GM12878 (cell line): Measurements from ENCODE around the gene ANKMY1. TPM values are rescaled to one million over a fixed set of nuclear protein-coding genes. Genes with fewer than 3 reads are reported as not detected.

Source experiments
- ATAC-seq: fragments of 200-7000 bp; cut with Tn5 transposase; 3 replicates; pipeline ENCODE4 v1.9.1; 2020; ENCODE audit warnings: mild to moderate bottlenecking, moderate library complexity
- BruUV-seq: library from RNA; stranded (reverse); fragments of 400-500 nt; replicated peaks from 2 replicates; lab custom pipeline; 2021; lab: Mats Ljungman, UMichigan
- CTCF ChIA-PET: fragments of 300-600 bp; sonication (Branson Sonifier 250); formaldehyde crosslinking; extraction: SDS; loops from one replicate; lab custom pipeline; 2021; ENCODE audit warnings: inconsistent platforms; lab: Yijun Ruan, JAX
- POLR2A ChIA-PET: fragments of 350-600 bp; formaldehyde crosslinking; extraction: SDS; loops from one replicate; lab custom pipeline; 2021; ENCODE audit warnings: inconsistent platforms; lab: Charles Lee
- RAD21 ChIA-PET: fragments of 300-600 bp; sonication (Branson Sonifier 250); formaldehyde crosslinking; loops from one replicate; lab custom pipeline; 2023; ENCODE audit warnings: antibody characterized with exemption; ENCODE audit not compliant: unreplicated experiment; lab: Charles Lee
- SMC1A ChIA-PET: fragments of 300-600 bp; sonication (Branson Sonifier 250); formaldehyde crosslinking; loops from one replicate; lab custom pipeline; 2023; ENCODE audit not compliant: unreplicated experiment, uncharacterized antibody; lab: Charles Lee
- DNase-seq: peaks from one replicate; pipeline ENCODE4 v3.0.0-alpha.2; 2011; ENCODE audit warnings: low read depth, low spot score
- FAIRE-seq: peaks from 3 replicates; lab custom pipeline; 2011; peaks lifted over from hg19 to GRCh38; lab: Jason Lieb, UNC
- H2AFZ ChIP-seq: 2 replicates; pipeline ENCODE4 v1.6.0; 2011; ENCODE audit warnings: low read depth, low read length, control low read depth; ENCODE audit not compliant: control insufficient read depth
- H3K27ac ChIP-seq: 2 replicates; pipeline ENCODE4 v1.5.1; 2011; ENCODE audit warnings: control low read depth; ENCODE audit not compliant: control insufficient read depth, insufficient read depth
- H3K27me3 ChIP-seq, 2 experiments: replicated peaks in 1 of 2; 2 replicates each; pipeline versions ENCODE4 v1.6.0 to v1.6.1; 2011; ENCODE audit warnings: low read length in 1 of 2; ENCODE audit not compliant: control insufficient read depth in 2 of 2, insufficient read depth in 2 of 2
- H3K36me3 ChIP-seq, 2 experiments: 2 replicates each; pipeline ENCODE4 v1.5.1; 2011; ENCODE audit warnings: low read length in 1 of 2; ENCODE audit not compliant: control insufficient read depth in 2 of 2, insufficient read depth in 2 of 2
- H3K4me1 ChIP-seq: 2 replicates; pipeline ENCODE4 v1.6.1; 2011; ENCODE audit warnings: mild to moderate bottlenecking, low read length, moderate library complexity, mixed read lengths; ENCODE audit not compliant: control insufficient read depth, insufficient read depth
- H3K4me2 ChIP-seq: 2 replicates; pipeline ENCODE4 v1.6.0; 2011; ENCODE audit warnings: control low read depth; ENCODE audit not compliant: control insufficient read depth, insufficient read depth
- H3K4me3 ChIP-seq: fragments of 200-600 bp; sonication (generic); 2 replicates; pipeline ENCODE4 v1.5.1; 2016
- H3K79me2 ChIP-seq: 2 replicates; pipeline ENCODE4 v1.6.0; 2011; ENCODE audit warnings: low read length; ENCODE audit not compliant: control insufficient read depth, insufficient read depth
- H3K9ac ChIP-seq: 2 replicates; pipeline ENCODE4 v1.8.0; 2011; ENCODE audit warnings: low read length, control low read depth, mixed read lengths; ENCODE audit not compliant: control insufficient read depth, insufficient read depth
- H3K9me3 ChIP-seq: replicated peaks from 3 replicates; pipeline ENCODE4 v1.5.1; 2011; ENCODE audit warnings: mild to moderate bottlenecking, low read length; ENCODE audit not compliant: control insufficient read depth, insufficient read depth
- H4K20me1 ChIP-seq: 2 replicates; pipeline ENCODE4 v1.6.0; 2011; ENCODE audit not compliant: control insufficient read depth, insufficient read depth
- BMI1 ChIP-seq: fragments of 450-650 bp; IDR thresholded peaks from 2 replicates; pipeline ENCODE4 v1.6.1; 2016; ENCODE audit warnings: mild to moderate bottlenecking, moderate library complexity, borderline replicate concordance
- BRCA1 ChIP-seq: IDR thresholded peaks from 2 replicates; pipeline ENCODE4 v1.6.1; 2011; ENCODE audit warnings: low read depth, low read length, improper control_type of control experiment
- CBFB ChIP-seq: IDR thresholded peaks from 2 replicates; pipeline ENCODE4 v1.6.1; 2016; ENCODE audit warnings: antibody characterized with exemption, low read depth
- CBX3 ChIP-seq: fragments of 200-600 bp; sonication (generic); IDR thresholded peaks from 2 replicates; pipeline ENCODE4 v1.6.1; 2016; ENCODE audit warnings: low read depth, borderline replicate concordance
- CBX5 ChIP-seq: sonication (generic); IDR thresholded peaks from 2 replicates; pipeline ENCODE4 v1.6.1; 2016; ENCODE audit warnings: low read depth, moderate library complexity, mild to moderate bottlenecking, inconsistent platforms
- CREB1 ChIP-seq: IDR thresholded peaks from 2 replicates; pipeline ENCODE4 v1.6.1; 2012; ENCODE audit warnings: low read depth, mild to moderate bottlenecking, inconsistent platforms
- DPF2 ChIP-seq: fragments of 450-650 bp; IDR thresholded peaks from 2 replicates; pipeline ENCODE4 v1.6.1; 2017; ENCODE audit warnings: mild to moderate bottlenecking
- HDGF ChIP-seq: fragments of 450-650 bp; IDR thresholded peaks from 2 replicates; pipeline ENCODE4 v1.6.1; 2016; ENCODE audit warnings: antibody characterized with exemption
- KAT2A ChIP-seq: conservative IDR thresholded peaks from 2 replicates; pipeline ENCODE4 v1.6.1; 2011; ENCODE audit warnings: low read depth, low read length; ENCODE audit not compliant: control insufficient read depth
- MYC ChIP-seq: IDR thresholded peaks from 2 replicates; pipeline ENCODE4 v1.6.1; 2011; ENCODE audit warnings: mild to moderate bottlenecking, low read length, moderate library complexity, inconsistent platforms; ENCODE audit not compliant: insufficient read depth, insufficient replicate concordance, insufficient read length, severe bottlenecking
- NFIC ChIP-seq: IDR thresholded peaks from 2 replicates; pipeline ENCODE4 v1.6.1; 2012; ENCODE audit warnings: low read depth, mild to moderate bottlenecking, inconsistent platforms, low read length, moderate library complexity
- RELA ChIP-seq: fragments of 450-650 bp; IDR thresholded peaks from 2 replicates; pipeline ENCODE4 v1.8.0; 2014; ENCODE audit warnings: borderline replicate concordance; ENCODE audit not compliant: partially characterized antibody
- SREBF2 ChIP-seq: IDR thresholded peaks from 2 replicates; pipeline ENCODE4 v1.6.1; 2012; ENCODE audit warnings: mild to moderate bottlenecking, low read length
- TAF1 ChIP-seq: IDR thresholded peaks from 2 replicates; pipeline ENCODE4 v1.6.1; 2011; ENCODE audit warnings: mild to moderate bottlenecking, low read depth, low read length, borderline replicate concordance
- WGBS: methylation state at CpG from one replicate; pipeline ENCODE4 v1.1.6; 2016; ENCODE audit warnings: low lambda C conversion rate; ENCODE audit not compliant: insufficient replicate concordance, insufficient coverage; ENCODE audit errors: missing lambda C conversion rate; 5-methylcytosine and 5-hydroxymethylcytosine counted together
- in situ Hi-C: fragments of 300-500 bp; cut with MboI; formaldehyde crosslinking; loops from 9 replicates; pipeline ENCODE4 v1.14.3; 2018; ENCODE audit warnings: mixed read lengths
- intact Hi-C: fragments of 100-400 bp; cut with micrococcal nuclease; formaldehyde crosslinking; loops from one replicate; pipeline ENCODE4 v1.14.2; 2022; ENCODE audit not compliant: unreplicated experiment
- polyA plus RNA-seq, 11 experiments: library from polyadenylated mRNA; depleted of rRNA in 4 of 11; unstranded in 6 of 11; stranded (reverse) in 5 of 11; fragments of >200 nt; fragmentation: Nextera tagmentation in 4 of 11; fragmentation: Illumina TruSeq in 1 of 11; extraction: Ambion mirVana in 4 of 11; extraction: Trizol in 1 of 11; gene quantifications; 1 replicate in 1 of 11; 2 replicates in 10 of 11; pipeline versions ENCODE4 v1.2.1 to v1.2.3, GENCODE V29; 2011 to 2016; ENCODE audit warnings: inconsistent platforms in 2 of 11, missing spikeins in 2 of 11, low read depth in 1 of 11
- total RNA-seq, 4 experiments: library from RNA; depleted of rRNA in 3 of 4; stranded (reverse); fragments of >200 nt in 3 of 4; fragmentation: Illumina TruSeq in 1 of 4; extraction: Trizol in 1 of 4; gene quantifications; 2 replicates each; pipeline versions ENCODE4 v1.2.1 to v1.2.3, GENCODE V29; 2013 to 2021
- TF ChIP-seq, protein P1 (sequence below): fragments of 450-650 bp; IDR thresholded peaks from 2 replicates; pipeline ENCODE4 v1.6.1; 2017; ENCODE audit warnings: mild to moderate bottlenecking, moderate library complexity
- TF ChIP-seq, protein P2 (sequence below): fragments of 450-650 bp; IDR thresholded peaks from 2 replicates; pipeline ENCODE4 v1.6.1; 2017; ENCODE audit warnings: mild to moderate bottlenecking

ANKMY1 gene
- total and polyA plus RNA-seq, 10 of the 15 experiments (the other 5 are each of a cell fraction or from before 2014, with no cell fraction given), result 1.1 to 15.3 (median 11.1) TPM

DNA sequence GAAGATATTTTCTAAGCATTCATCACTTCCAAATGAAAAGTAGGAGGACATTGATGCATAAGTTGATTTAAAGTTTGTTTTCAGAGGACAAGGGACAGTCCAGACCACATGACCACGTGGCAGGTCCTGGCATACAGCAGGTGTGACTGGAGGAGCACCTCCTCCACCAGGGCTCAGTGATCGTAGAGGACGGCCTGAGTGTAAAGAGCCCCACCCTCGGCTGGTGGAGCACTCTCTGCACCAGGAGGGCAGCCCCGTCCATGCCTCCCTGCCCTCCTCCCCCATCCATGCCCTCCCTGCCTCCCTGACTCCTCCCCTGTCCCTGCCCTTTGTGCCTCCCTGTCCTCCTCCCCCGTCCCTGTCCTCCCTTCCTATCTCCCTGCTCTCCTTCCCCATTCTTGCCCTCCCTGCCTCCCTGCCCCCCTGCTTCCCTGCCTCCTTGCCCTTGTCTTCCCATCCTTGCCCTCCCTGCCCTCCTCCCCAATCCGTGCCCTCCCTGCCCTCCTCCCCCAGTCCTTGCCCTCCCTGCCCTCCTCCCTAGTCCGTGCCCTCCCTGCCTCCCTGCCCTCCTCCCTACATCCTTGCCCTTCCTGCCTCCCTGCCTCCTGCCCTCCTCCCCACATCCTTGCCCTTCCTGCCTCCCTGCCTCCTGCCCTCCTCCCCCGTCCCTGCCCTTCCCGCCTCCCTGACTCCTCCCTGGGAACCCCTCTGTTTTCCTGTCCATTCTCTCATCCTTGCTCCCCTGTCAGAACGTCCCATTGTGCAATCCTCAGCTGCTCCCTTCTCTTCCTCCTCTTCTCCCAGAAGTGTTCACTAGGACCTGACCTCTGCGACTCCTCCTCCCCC lies 47.9 kb downstream of the ANKMY1 start:
- ChIA-PET RAD21 (no interaction called here), CTCF (interaction anchor here (1.0 kb wide), 1 partner anchor 14 kb away, joined by 3 read pairs; no protein-coding TSS in a partner anchor), POLR2A (interaction anchor here (0.5 kb wide), 1 partner anchor 39 kb away, joined by 4 read pairs; no protein-coding TSS in a partner anchor), SMC1A (no interaction called here)
- in situ Hi-C loops, result loop anchor here (25.0 kb wide), 1 partner anchor 327 kb away; no protein-coding TSS in a partner anchor
- ATAC-seq, result no peak
- Histone ChIP-seq H4K20me1 (no peaks in the 10 kb centered on the region), H3K27me3 (no peaks in the 10 kb centered on the region), H3K79me2 (no peaks in the 10 kb centered on the region), H3K36me3 (no peaks in the 10 kb centered on the region), H3K4me2 (no peak overlapping the region)
- 72% methylated on average over 5 of the region's 12 CpGs for WGBS
- TF ChIP-seq CBX3 (no peak), TAF1 (no peak), KAT2A (no peak), NFIC (no peak), MYC (no peak), BRCA1 (no peak), SREBF2 (no peak), DPF2 (no peak), CBFB (no peak), RELA (no peak), HDGF (no peak), CREB1 (no peak), CBX5 (no peak), BMI1 (no peak)
- TF ChIP-seq, protein P1, sequence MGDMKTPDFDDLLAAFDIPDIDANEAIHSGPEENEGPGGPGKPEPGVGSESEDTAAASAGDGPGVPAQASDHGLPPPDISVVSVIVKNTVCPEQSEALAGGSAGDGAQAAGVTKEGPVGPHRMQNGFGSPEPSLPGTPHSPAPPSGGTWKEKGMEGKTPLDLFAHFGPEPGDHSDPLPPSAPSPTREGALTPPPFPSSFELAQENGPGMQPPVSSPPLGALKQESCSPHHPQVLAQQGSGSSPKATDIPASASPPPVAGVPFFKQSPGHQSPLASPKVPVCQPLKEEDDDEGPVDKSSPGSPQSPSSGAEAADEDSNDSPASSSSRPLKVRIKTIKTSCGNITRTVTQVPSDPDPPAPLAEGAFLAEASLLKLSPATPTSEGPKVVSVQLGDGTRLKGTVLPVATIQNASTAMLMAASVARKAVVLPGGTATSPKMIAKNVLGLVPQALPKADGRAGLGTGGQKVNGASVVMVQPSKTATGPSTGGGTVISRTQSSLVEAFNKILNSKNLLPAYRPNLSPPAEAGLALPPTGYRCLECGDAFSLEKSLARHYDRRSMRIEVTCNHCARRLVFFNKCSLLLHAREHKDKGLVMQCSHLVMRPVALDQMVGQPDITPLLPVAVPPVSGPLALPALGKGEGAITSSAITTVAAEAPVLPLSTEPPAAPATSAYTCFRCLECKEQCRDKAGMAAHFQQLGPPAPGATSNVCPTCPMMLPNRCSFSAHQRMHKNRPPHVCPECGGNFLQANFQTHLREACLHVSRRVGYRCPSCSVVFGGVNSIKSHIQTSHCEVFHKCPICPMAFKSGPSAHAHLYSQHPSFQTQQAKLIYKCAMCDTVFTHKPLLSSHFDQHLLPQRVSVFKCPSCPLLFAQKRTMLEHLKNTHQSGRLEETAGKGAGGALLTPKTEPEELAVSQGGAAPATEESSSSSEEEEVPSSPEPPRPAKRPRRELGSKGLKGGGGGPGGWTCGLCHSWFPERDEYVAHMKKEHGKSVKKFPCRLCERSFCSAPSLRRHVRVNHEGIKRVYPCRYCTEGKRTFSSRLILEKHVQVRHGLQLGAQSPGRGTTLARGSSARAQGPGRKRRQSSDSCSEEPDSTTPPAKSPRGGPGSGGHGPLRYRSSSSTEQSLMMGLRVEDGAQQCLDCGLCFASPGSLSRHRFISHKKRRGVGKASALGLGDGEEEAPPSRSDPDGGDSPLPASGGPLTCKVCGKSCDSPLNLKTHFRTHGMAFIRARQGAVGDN, result no peak
- TF ChIP-seq, protein P2, sequence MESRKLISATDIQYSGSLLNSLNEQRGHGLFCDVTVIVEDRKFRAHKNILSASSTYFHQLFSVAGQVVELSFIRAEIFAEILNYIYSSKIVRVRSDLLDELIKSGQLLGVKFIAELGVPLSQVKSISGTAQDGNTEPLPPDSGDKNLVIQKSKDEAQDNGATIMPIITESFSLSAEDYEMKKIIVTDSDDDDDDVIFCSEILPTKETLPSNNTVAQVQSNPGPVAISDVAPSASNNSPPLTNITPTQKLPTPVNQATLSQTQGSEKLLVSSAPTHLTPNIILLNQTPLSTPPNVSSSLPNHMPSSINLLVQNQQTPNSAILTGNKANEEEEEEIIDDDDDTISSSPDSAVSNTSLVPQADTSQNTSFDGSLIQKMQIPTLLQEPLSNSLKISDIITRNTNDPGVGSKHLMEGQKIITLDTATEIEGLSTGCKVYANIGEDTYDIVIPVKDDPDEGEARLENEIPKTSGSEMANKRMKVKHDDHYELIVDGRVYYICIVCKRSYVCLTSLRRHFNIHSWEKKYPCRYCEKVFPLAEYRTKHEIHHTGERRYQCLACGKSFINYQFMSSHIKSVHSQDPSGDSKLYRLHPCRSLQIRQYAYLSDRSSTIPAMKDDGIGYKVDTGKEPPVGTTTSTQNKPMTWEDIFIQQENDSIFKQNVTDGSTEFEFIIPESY, result no peak
- TF ChIP-seq, all 136 proteins: peak for 0
- no peak overlapping the region for H3K9ac ChIP-seq
- H3K4me3 ChIP-seq, result no peak overlapping the region
- peaks cover 9% of the 10 kb centered on the region for H3K4me1 ChIP-seq
- no TSS peak for BruUV-seq
- no peak for DNase-seq
- H3K9me3 ChIP-seq, result no peaks in the 10 kb centered on the region
- no peak overlapping the region for H2AFZ ChIP-seq
- H3K27ac ChIP-seq, result no peak overlapping the region
- intact Hi-C loops, result loop anchor here (5.0 to 10.0 kb wide), 3 partner anchors 57 to 225 kb away; partner anchors contain the start of gene RNPEPL1
- no peak for FAIRE-seq
